HepG2 (cell line): ENCODE measurements around the gene FAM222A. TPM values are rescaled to one million over a fixed set of nuclear protein-coding genes. Genes with fewer than 3 reads are reported as not detected.

Experiments used
- AKAP8 ChIP-seq: sonication (generic); formaldehyde crosslinking; IDR thresholded peaks from 2 replicates; pipeline ENCODE4 v1.5.1; 2020; ENCODE audit warnings: mild to moderate bottlenecking, missing genetic modification reagents
- ARNTL ChIP-seq: sonication (generic); formaldehyde crosslinking; IDR thresholded peaks from 2 replicates; pipeline ENCODE4 v1.4.0; 2020; ENCODE audit warnings: mild to moderate bottlenecking, missing genetic modification reagents
- ATRX ChIP-seq: sonication (generic); formaldehyde crosslinking; IDR thresholded peaks from 2 replicates; pipeline ENCODE4 v1.4.0; 2020; ENCODE audit warnings: missing genetic modification reagents, borderline replicate concordance
- FOXP4 ChIP-seq: sonication (generic); formaldehyde crosslinking; IDR thresholded peaks from 2 replicates; pipeline ENCODE4 v1.4.0; 2020; ENCODE audit warnings: missing genetic modification reagents
- GFI1 ChIP-seq: sonication (generic); formaldehyde crosslinking; IDR thresholded peaks from 2 replicates; pipeline ENCODE4 v1.5.0; 2020; ENCODE audit warnings: missing genetic modification reagents, mild to moderate bottlenecking, borderline replicate concordance
- HMG20B ChIP-seq: conservative IDR thresholded peaks from 2 replicates; pipeline ENCODE4 v1.6.1; 2016; ENCODE audit warnings: missing genetic modification reagents, missing compliant biosample characterization
- KAT2B ChIP-seq: fragments of 150-350 bp; IDR thresholded peaks from 2 replicates; pipeline ENCODE4 v1.6.1; 2014; ENCODE audit warnings: low read depth, low read length, borderline replicate concordance
- KLF16 ChIP-seq, 2 experiments: sonication (generic) in 1 of 2; formaldehyde crosslinking in 1 of 2; IDR thresholded peaks; 2 replicates each; pipeline versions ENCODE4 v1.6.1 to v1.8.0; 2016 to 2023; ENCODE audit warnings: missing genetic modification reagents in 2 of 2, missing compliant biosample characterization in 1 of 2
- MBD4 ChIP-seq: IDR thresholded peaks from 2 replicates; pipeline ENCODE4 v1.6.1; 2012; ENCODE audit warnings: low read length, inconsistent platforms, borderline replicate concordance
- MIER2 ChIP-seq: IDR thresholded peaks from 2 replicates; pipeline ENCODE4 v1.6.1; 2016; ENCODE audit warnings: missing biosample characterization, missing genetic modification reagents
- MLLT10 ChIP-seq: sonication (generic); formaldehyde crosslinking; IDR thresholded peaks from 2 replicates; pipeline ENCODE4 v1.4.0; 2020; ENCODE audit warnings: missing genetic modification reagents
- RCOR2 ChIP-seq: IDR thresholded peaks from 2 replicates; pipeline ENCODE4 v1.6.1; 2016; ENCODE audit warnings: missing biosample characterization, missing genetic modification reagents
- SIN3A ChIP-seq: IDR thresholded peaks from 2 replicates; pipeline ENCODE4 v1.6.1; 2011; ENCODE audit warnings: low read depth, mild to moderate bottlenecking, control low read depth, low read length, borderline replicate concordance
- SIX4 ChIP-seq: sonication (generic); formaldehyde crosslinking; IDR thresholded peaks from 2 replicates; pipeline ENCODE4 v1.4.0; 2020; ENCODE audit warnings: missing genetic modification reagents
- TCF7 ChIP-seq: sonication (generic); IDR thresholded peaks from 2 replicates; pipeline ENCODE4 v1.6.1; 2016; ENCODE audit warnings: antibody characterized with exemption, low read depth
- TEF ChIP-seq: sonication (generic); formaldehyde crosslinking; IDR thresholded peaks from 2 replicates; pipeline ENCODE4 v1.5.0; 2020; ENCODE audit warnings: missing genetic modification reagents
- XRCC5 ChIP-seq: fragments of 200-400 bp; formaldehyde crosslinking; optimal IDR thresholded peaks from 2 replicates; pipeline ENCODE3; 2017; ENCODE audit warnings: mild to moderate bottlenecking, low read length
- ZBTB49 ChIP-seq: sonication (generic); formaldehyde crosslinking; IDR thresholded peaks from 2 replicates; pipeline ENCODE4 v1.4.0; 2020; ENCODE audit warnings: missing genetic modification reagents, borderline replicate concordance
- ZMYM2 ChIP-seq: sonication (generic); formaldehyde crosslinking; IDR thresholded peaks from 2 replicates; pipeline ENCODE4 v1.8.0; 2022; ENCODE audit warnings: mild to moderate bottlenecking, missing genetic modification reagents
- ZNF136 ChIP-seq: sonication (generic); formaldehyde crosslinking; IDR thresholded peaks from 2 replicates; pipeline ENCODE4 v1.8.1; 2022; ENCODE audit warnings: low read depth, mild to moderate bottlenecking, moderate library complexity, missing genetic modification reagents
- ZNF329 ChIP-seq: sonication (generic); formaldehyde crosslinking; IDR thresholded peaks from 2 replicates; pipeline ENCODE4 v1.9.0; 2021; ENCODE audit warnings: low read depth, mild to moderate bottlenecking, missing genetic modification reagents
- ZNF34 ChIP-seq: sonication (generic); formaldehyde crosslinking; IDR thresholded peaks from 2 replicates; pipeline ENCODE4 v1.4.0; 2020; ENCODE audit warnings: mild to moderate bottlenecking, missing genetic modification reagents, borderline replicate concordance
- ZNF382 ChIP-seq: sonication (generic); formaldehyde crosslinking; IDR thresholded peaks from 2 replicates; pipeline ENCODE4 v1.5.0; 2020; ENCODE audit warnings: missing genetic modification reagents, mild to moderate bottlenecking, borderline replicate concordance
- ZNF597 ChIP-seq: sonication (generic); formaldehyde crosslinking; IDR thresholded peaks from 2 replicates; pipeline ENCODE4 v1.5.0; 2020; ENCODE audit warnings: missing genetic modification reagents
- ZNF841 ChIP-seq: sonication (generic); formaldehyde crosslinking; IDR thresholded peaks from 2 replicates; pipeline ENCODE4 v1.8.1; 2023; ENCODE audit warnings: missing genetic modification reagents, borderline replicate concordance
- ZSCAN20 ChIP-seq: sonication (generic); formaldehyde crosslinking; IDR thresholded peaks from 2 replicates; pipeline ENCODE4 v1.4.0; 2020; ENCODE audit warnings: missing genetic modification reagents, mild to moderate bottlenecking, borderline replicate concordance
- polyA plus RNA-seq, 8 experiments: library from polyadenylated mRNA; depleted of rRNA in 3 of 8; stranded (reverse) in 7 of 8; unstranded in 1 of 8; fragments of >200 nt; fragmentation: Illumina TruSeq in 4 of 8; extraction: Trizol in 4 of 8; gene quantifications; 2 replicates each; pipeline versions ENCODE4 v1.2.1 to v1.2.3, GENCODE V29; 2011 to 2016; ENCODE audit warnings: low read depth in 4 of 8, missing spikeins in 1 of 8, mixed read lengths in 1 of 8; ENCODE audit not compliant: insufficient read depth in 1 of 8
- total RNA-seq, 5 experiments: library from RNA; depleted of rRNA; stranded (reverse); fragments of >200 nt; fragmentation: Illumina TruSeq; extraction: Trizol; gene quantifications; 2 replicates each; pipeline ENCODE4 v1.2.3, GENCODE V29; 2016; ENCODE audit warnings: low read depth in 1 of 5

Gene FAM222A
- total and polyA plus RNA-seq, 2 of the 13 experiments (the other 11 are each of a cell fraction or from before 2014, with no cell fraction given): 2.7 to 9.6 TPM

- no peak for TF ChIP-seq ZMYM2
- no peak for TF ChIP-seq GFI1 (CRISPR knock-in tag)
- TF ChIP-seq ARNTL (CRISPR knock-in tag): no peak
- TF ChIP-seq SIN3A: no peak
- no peak for TF ChIP-seq ZSCAN20 (CRISPR knock-in tag)
- no peak for TF ChIP-seq ZBTB49
- no peak for TF ChIP-seq TCF7
- TF ChIP-seq AKAP8 (CRISPR knock-in tag): no peak
- no peak for TF ChIP-seq MLLT10
- TF ChIP-seq ZNF34 (CRISPR knock-in tag): no peak
- no peak for TF ChIP-seq ZNF597 (CRISPR knock-in tag)
- TF ChIP-seq TEF (CRISPR knock-in tag): no peak
- TF ChIP-seq KAT2B: no peak
- TF ChIP-seq ATRX (CRISPR knock-in tag): no peak
- peak; percentile 29; the same call in 1 of the 2 replicates for TF ChIP-seq HMG20B (CRISPR knock-in tag)
- TF ChIP-seq FOXP4 (CRISPR knock-in tag): no peak; the same call in 1 of the 2 replicates
- no peak for TF ChIP-seq ZNF841 (CRISPR knock-in tag)
- no peak for TF ChIP-seq ZNF382 (CRISPR knock-in tag)
- no peak for TF ChIP-seq KLF16 (CRISPR knock-in tag; IDR thresholded peaks at IDR 0.05)
- TF ChIP-seq XRCC5: peak; percentile 76
- TF ChIP-seq MIER2 (CRISPR knock-in tag): no peak; the same call in 1 of the 2 replicates
- TF ChIP-seq RCOR2 (CRISPR knock-in tag): no peak
- TF ChIP-seq MBD4: no peak
- TF ChIP-seq ZNF329 (CRISPR knock-in tag): no peak
- no peak for TF ChIP-seq ZNF136
- peak; percentile 46; the same call in 1 of the 2 replicates for TF ChIP-seq SIX4 (CRISPR knock-in tag)
Observed at GRCh38 chr12:109727039-109727723, 13.6 kb downstream of the FAM222A start (continued).
